ENCODE data around the gene ARRDC1. TPM values are rescaled to one million over a fixed set of nuclear protein-coding genes. Genes with fewer than 3 reads are reported as not detected.

The ARRDC1 gene
- total RNA-seq, 1 experiment from 2014 or later, result 77.5 TPM

DNA sequence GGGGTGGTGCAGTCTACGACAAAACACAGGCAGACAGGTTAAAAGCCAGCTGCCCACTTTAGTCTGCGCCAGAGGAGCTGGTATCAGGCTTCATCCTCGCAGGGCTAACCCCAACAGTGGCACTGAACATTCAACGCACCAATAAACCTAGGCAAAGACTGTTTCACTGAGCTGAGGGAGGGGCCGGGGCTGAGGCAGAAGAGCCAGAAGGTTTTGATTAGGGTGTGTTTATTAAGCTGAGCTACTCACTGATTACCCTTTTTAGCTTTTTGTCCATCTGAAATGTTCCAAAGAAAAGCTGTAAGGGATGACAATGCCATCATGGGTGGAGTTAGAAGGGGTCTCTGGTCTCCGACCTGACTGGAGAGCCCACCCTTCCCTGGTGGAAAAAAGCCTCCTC, 16.6 kb upstream of the ARRDC1 start:
- DNase-seq (no peak), ATAC-seq (no peak)
- Histone ChIP-seq H3K9me2 (replicated peaks; ENCODE audit: low read length) (no peaks in the 10 kb centered on the region), H3K27ac (ENCODE audit: low read length) (no peak overlapping the region), H3K4me1 (ENCODE audit: insufficient read depth, low read length) (0 out of 2 replicates have a peak, but pooled peaks cover 9% of the 10 kb centered on the region), H3K9ac (ENCODE audit: low read length) (peak overlapping the region; percentile 83), H3K79me2 (ENCODE audit: low read length) (peaks cover 21% of the 10 kb centered on the region), H3K27me3 (ENCODE audit: low read length) (no peaks in the 10 kb centered on the region), H4K20me1 (ENCODE audit: low read length) (0 out of 2 replicates have a peak, but pooled peaks cover 8% of the 10 kb centered on the region), H3K9me3 (ENCODE audit: low read length) (no peaks in the 10 kb centered on the region), H3F3A (ENCODE audit: low read length, unreplicated experiment) (no peaks in the 10 kb centered on the region), H2AFZ (ENCODE audit: low read length) (no peak overlapping the region), H3K4me2 (ENCODE audit: low read length) (peak overlapping the region; percentile 97), H3K4me3 (ENCODE audit: low read length) (peak overlapping the region; percentile 89), H3K36me3 (ENCODE audit: low read depth, low read length) (peaks cover 10% of the 10 kb centered on the region; the same call in 1 of the 2 replicates)
- TF ChIP-seq EZH2phosphoT487 (IDR thresholded peaks at IDR 0.05; ENCODE audit: borderline replicate concordance, low read length), result no peak
- TF ChIP-seq, protein P1, sequence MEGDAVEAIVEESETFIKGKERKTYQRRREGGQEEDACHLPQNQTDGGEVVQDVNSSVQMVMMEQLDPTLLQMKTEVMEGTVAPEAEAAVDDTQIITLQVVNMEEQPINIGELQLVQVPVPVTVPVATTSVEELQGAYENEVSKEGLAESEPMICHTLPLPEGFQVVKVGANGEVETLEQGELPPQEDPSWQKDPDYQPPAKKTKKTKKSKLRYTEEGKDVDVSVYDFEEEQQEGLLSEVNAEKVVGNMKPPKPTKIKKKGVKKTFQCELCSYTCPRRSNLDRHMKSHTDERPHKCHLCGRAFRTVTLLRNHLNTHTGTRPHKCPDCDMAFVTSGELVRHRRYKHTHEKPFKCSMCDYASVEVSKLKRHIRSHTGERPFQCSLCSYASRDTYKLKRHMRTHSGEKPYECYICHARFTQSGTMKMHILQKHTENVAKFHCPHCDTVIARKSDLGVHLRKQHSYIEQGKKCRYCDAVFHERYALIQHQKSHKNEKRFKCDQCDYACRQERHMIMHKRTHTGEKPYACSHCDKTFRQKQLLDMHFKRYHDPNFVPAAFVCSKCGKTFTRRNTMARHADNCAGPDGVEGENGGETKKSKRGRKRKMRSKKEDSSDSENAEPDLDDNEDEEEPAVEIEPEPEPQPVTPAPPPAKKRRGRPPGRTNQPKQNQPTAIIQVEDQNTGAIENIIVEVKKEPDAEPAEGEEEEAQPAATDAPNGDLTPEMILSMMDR (conservative IDR thresholded peaks at IDR 0.05; ENCODE audit: low read depth, low read length), result no peak
- no peak for TF ChIP-seq EZH2 (IDR thresholded peaks at IDR 0.05; ENCODE audit: low read length, unreplicated experiment)
- POLR2A ChIA-PET (ENCODE audit: unreplicated experiment), result no interaction called here
- intact Hi-C loops (cut with micrococcal nuclease), result no loop called here
- no TSS peak for BruUV-seq (replicated peaks)
- CTCF ChIA-PET, result no interaction called here

DNA sequence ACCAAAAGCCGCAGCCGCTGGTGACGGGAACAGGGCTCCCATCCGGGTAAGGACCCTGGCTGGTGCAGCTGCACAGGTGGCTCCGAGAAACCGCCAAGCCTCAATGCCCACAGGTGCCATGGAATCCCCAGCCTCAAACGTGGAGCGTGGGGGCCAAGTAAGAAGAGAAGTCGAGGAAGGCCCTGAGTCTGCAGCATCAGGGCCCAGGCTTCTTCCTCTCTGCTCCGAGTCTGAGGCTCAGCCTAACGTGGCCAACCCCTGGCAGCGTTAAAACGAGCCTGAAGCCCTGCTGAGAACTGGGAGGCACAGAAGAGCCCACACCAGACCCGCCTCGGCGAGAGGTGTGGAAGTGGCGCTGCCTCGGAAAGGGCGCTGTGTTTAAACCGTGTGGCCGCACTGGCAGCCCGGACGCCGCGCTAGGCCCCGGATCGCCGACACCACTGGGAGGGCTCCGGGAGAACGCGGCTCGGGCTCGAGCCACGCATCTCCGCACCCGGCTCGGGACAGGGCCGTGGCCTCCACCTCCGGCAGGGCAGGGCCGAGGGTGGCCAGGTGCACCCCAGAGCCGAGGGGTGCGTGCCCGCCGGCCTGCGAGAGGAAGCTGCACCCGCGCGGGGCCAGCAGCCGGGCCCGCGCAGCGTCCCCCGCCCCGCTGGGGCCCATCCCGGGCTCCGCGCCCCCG, 15.9 kb upstream of the ARRDC1 start:
- Histone ChIP-seq H2AFZ (ENCODE audit: low read length) (no peak overlapping the region), H3K9me2 (replicated peaks; ENCODE audit: low read length) (no peaks in the 10 kb centered on the region), H3K4me2 (ENCODE audit: low read length) (peak overlapping the region; percentile 97), H3K4me1 (ENCODE audit: insufficient read depth, low read length) (0 out of 2 replicates have a peak, but pooled peaks cover 9% of the 10 kb centered on the region), H3K9ac (ENCODE audit: low read length) (peak overlapping the region; percentile 83), H3K27me3 (ENCODE audit: low read length) (no peaks in the 10 kb centered on the region), H3K36me3 (ENCODE audit: low read depth, low read length) (peaks cover 10% of the 10 kb centered on the region; the same call in 1 of the 2 replicates), H3K27ac (ENCODE audit: low read length) (no peak overlapping the region), H3K4me3 (ENCODE audit: low read length) (peak overlapping the region; percentile 89), H4K20me1 (ENCODE audit: low read length) (0 out of 2 replicates have a peak, but pooled peaks cover 8% of the 10 kb centered on the region), H3K9me3 (ENCODE audit: low read length) (no peaks in the 10 kb centered on the region), H3K79me2 (ENCODE audit: low read length) (peaks cover 21% of the 10 kb centered on the region), H3F3A (ENCODE audit: low read length, unreplicated experiment) (no peaks in the 10 kb centered on the region)
- intact Hi-C loops (cut with micrococcal nuclease), result no loop called here
- DNase-seq (no peak), ATAC-seq (peak; percentile 10; the same call in 1 of the 2 replicates)
- no peak for TF ChIP-seq EZH2phosphoT487 (IDR thresholded peaks at IDR 0.05; ENCODE audit: borderline replicate concordance, low read length)
- TF ChIP-seq EZH2 (IDR thresholded peaks at IDR 0.05; ENCODE audit: low read length, unreplicated experiment), result no peak
- TF ChIP-seq, protein P1 (conservative IDR thresholded peaks at IDR 0.05; ENCODE audit: low read depth, low read length), result no peak
- BruUV-seq (replicated peaks), result no TSS peak
- ChIA-PET CTCF (interaction anchor here (1.1 kb wide), 1 partner anchor 16 kb away, joined by 8 read pairs; the partner anchor contains the start of gene ARRDC1), POLR2A (ENCODE audit: unreplicated experiment) (no interaction called here)

DNA sequence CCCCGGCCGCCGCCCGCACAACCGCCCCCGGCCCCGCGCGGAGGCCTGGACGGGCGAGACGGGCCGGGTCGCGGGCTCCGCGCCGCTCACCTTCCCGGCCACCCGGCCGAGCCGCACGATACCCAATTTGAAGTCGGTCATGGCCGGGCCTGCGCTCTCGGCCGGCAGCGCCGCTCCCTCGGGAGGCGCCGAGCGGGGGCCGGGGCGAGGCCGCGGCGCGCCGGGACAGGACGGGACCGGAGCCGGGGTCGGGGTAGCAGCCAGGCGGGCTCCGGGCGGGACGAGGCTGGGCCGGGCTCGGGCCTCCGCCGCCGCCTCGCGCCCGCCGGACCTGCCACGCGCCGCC, 15.4 kb upstream of the ARRDC1 start:
- DNase-seq, result no peak
- Histone ChIP-seq H3K4me2 (ENCODE audit: low read length) (no peak overlapping the region), H2AFZ (ENCODE audit: low read length) (no peak overlapping the region), H3K27me3 (ENCODE audit: low read length) (no peaks in the 10 kb centered on the region), H3K36me3 (ENCODE audit: low read depth, low read length) (peaks cover 10% of the 10 kb centered on the region; the same call in 1 of the 2 replicates), H3K27ac (ENCODE audit: low read length) (no peak overlapping the region), H3K4me3 (ENCODE audit: low read length) (no peak overlapping the region; the same call in 1 of the 2 replicates), H3K9me2 (replicated peaks; ENCODE audit: low read length) (no peaks in the 10 kb centered on the region), H4K20me1 (ENCODE audit: low read length) (0 out of 2 replicates have a peak, but pooled peaks cover 8% of the 10 kb centered on the region), H3K79me2 (ENCODE audit: low read length) (peaks cover 21% of the 10 kb centered on the region), H3F3A (ENCODE audit: low read length, unreplicated experiment) (no peaks in the 10 kb centered on the region), H3K4me1 (ENCODE audit: insufficient read depth, low read length) (0 out of 2 replicates have a peak, but pooled peaks cover 9% of the 10 kb centered on the region), H3K9ac (ENCODE audit: low read length) (no peak overlapping the region), H3K9me3 (ENCODE audit: low read length) (no peaks in the 10 kb centered on the region)
- TF ChIP-seq, protein P1 (conservative IDR thresholded peaks at IDR 0.05; ENCODE audit: low read depth, low read length), result no peak
- no peak for TF ChIP-seq EZH2 (IDR thresholded peaks at IDR 0.05; ENCODE audit: low read length, unreplicated experiment)
- TF ChIP-seq EZH2phosphoT487 (IDR thresholded peaks at IDR 0.05; ENCODE audit: borderline replicate concordance, low read length), result no peak
- ChIA-PET POLR2A (ENCODE audit: unreplicated experiment) (no interaction called here), CTCF (interaction anchor here (0.5 to 1.1 kb wide), 3 partner anchors 15 to 519 kb away, joined by 3 to 8 read pairs (median 3); partner anchors contain the start of gene ARRDC1)
- peak; percentile 23 for ATAC-seq
- intact Hi-C loops (cut with micrococcal nuclease), result no loop called here
- BruUV-seq (replicated peaks), result no TSS peak
